ENCODE results near the gene ATP2B1.

The ATP2B1 gene

GRCh38 chr12:89650239-89650638 lies 58.4 kb downstream of the ATP2B1 start:
- FAIRE-seq = no peak

- no peak for FAIRE-seq
Measured at GRCh38 chr12:89649820-89650219, 58.8 kb downstream of the ATP2B1 start.

GRCh38 chr12:89649139-89649538 lies 59.5 kb downstream of the ATP2B1 start:
- FAIRE-seq = no peak

GRCh38 chr12:89648211-89648930 lies 60.3 kb downstream of the ATP2B1 start:
- no peak for FAIRE-seq

GRCh38 chr12:89645434-89645833 lies 63.2 kb downstream of the ATP2B1 start:
- no peak for FAIRE-seq

GRCh38 chr12:89642959-89643358 lies 65.7 kb downstream of the ATP2B1 start:
- no peak for FAIRE-seq

- FAIRE-seq = no peak
Measured at GRCh38 chr12:89636776-89637160, 71.9 kb downstream of the ATP2B1 start.

GRCh38 chr12:89636052-89636775 lies 72.4 kb downstream of the ATP2B1 start:
- no peak for FAIRE-seq

- no peak for FAIRE-seq
Measured at GRCh38 chr12:89634508-89634907, 74.1 kb downstream of the ATP2B1 start.

GRCh38 chr12:89632778-89633177 lies 75.9 kb downstream of the ATP2B1 start:
- no peak for FAIRE-seq

GRCh38 chr12:89622115-89622514 lies 86.5 kb downstream of the ATP2B1 start:
- FAIRE-seq = no peak

GRCh38 chr12:89621521-89621920 lies 87.1 kb downstream of the ATP2B1 start:
- no peak for FAIRE-seq

GRCh38 chr12:89619764-89620163 lies 88.9 kb downstream of the ATP2B1 start:
- FAIRE-seq = no peak

GRCh38 chr12:89618113-89618862 lies 90.3 kb downstream of the ATP2B1 start:
- no peak for FAIRE-seq

- no peak for FAIRE-seq
Measured at GRCh38 chr12:89610366-89610765, 98.3 kb downstream of the ATP2B1 start.

- FAIRE-seq = no peak
Measured at GRCh38 chr12:89603678-89604077, 105.0 kb downstream of the ATP2B1 start.

- FAIRE-seq = no peak
Measured at GRCh38 chr12:89597770-89598169, 110.9 kb downstream of the ATP2B1 start.

- FAIRE-seq = no peak
Measured at GRCh38 chr12:89597210-89597609, 111.4 kb downstream of the ATP2B1 start.

- no peak for FAIRE-seq
Measured at GRCh38 chr12:89593873-89594272, 114.8 kb downstream of the ATP2B1 start.

- FAIRE-seq = no peak
Measured at GRCh38 chr12:89593233-89593632, 115.4 kb downstream of the ATP2B1 start.

- FAIRE-seq = no peak
Measured at GRCh38 chr12:89589753-89590152, 118.9 kb downstream of the ATP2B1 start.

- FAIRE-seq = no peak
Measured at GRCh38 chr12:89578499-89578898, 130.1 kb downstream of the ATP2B1 start.

- FAIRE-seq = no peak
Measured at GRCh38 chr12:89576572-89577220, 131.9 kb downstream of the ATP2B1 start.
